DOHH2 (cell line): ENCODE measurements around the gene TSHZ2.
"Not testable (repeated sequence)": the region's sequence is repeated elsewhere in the genome, so short reads cannot be mapped to it uniquely, and the experiment has no call there.

Experiments used
- EZH2phosphoT487 ChIP-seq: fragments of 200-600 bp; sonication (generic); IDR thresholded peaks from 2 replicates; pipeline ENCODE4 v1.6.1; 2017; ENCODE audit warnings: borderline replicate concordance, mild to moderate bottlenecking, antibody characterized with exemption, low read length, moderate library complexity, mixed read lengths
- TF ChIP-seq, protein P1 (sequence below): fragments of 200-600 bp; sonication (generic); IDR thresholded peaks from one replicate; pipeline ENCODE4 v1.5.1; 2014; ENCODE audit warnings: antibody characterized with exemption, mild to moderate bottlenecking, low read depth, low read length; ENCODE audit not compliant: poor library complexity, severe bottlenecking

DNA sequence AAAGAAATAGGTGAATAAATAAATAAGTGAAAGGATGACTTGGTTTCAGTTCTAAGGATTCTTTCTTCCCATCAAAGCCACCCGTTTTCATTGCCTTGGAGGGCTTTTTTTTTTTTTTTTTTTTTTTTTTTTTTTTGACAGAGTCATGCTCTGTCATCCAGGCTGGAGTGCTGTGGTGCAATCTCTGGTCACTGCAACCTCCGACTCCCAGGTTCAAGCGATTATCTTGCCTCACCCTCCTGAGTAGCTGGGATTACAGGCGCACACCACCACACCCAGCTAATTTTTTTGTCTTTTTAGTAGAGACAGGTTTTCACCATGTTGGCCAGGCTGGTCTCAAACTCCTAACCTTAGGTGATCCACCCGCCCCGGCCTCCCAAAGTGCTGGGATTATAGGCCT lies 351.3 kb downstream of the TSHZ2 start:
- TF ChIP-seq, protein P1, sequence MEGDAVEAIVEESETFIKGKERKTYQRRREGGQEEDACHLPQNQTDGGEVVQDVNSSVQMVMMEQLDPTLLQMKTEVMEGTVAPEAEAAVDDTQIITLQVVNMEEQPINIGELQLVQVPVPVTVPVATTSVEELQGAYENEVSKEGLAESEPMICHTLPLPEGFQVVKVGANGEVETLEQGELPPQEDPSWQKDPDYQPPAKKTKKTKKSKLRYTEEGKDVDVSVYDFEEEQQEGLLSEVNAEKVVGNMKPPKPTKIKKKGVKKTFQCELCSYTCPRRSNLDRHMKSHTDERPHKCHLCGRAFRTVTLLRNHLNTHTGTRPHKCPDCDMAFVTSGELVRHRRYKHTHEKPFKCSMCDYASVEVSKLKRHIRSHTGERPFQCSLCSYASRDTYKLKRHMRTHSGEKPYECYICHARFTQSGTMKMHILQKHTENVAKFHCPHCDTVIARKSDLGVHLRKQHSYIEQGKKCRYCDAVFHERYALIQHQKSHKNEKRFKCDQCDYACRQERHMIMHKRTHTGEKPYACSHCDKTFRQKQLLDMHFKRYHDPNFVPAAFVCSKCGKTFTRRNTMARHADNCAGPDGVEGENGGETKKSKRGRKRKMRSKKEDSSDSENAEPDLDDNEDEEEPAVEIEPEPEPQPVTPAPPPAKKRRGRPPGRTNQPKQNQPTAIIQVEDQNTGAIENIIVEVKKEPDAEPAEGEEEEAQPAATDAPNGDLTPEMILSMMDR: not testable (repeated sequence)
- TF ChIP-seq EZH2phosphoT487: not testable (repeated sequence)
